NB4 (cell line): ENCODE results near the gene IFT20.

Source experiments
- DNase-seq: peaks from one replicate; pipeline ENCODE4 v3.0.0; 2010; ENCODE audit warnings: low read depth
- H3K4me3 ChIP-seq: one replicate; pipeline ENCODE4 v1.5.1; 2011; ENCODE audit warnings: mild to moderate bottlenecking, low read depth, low read length, moderate library complexity
- MYC ChIP-seq: IDR thresholded peaks from 2 replicates; pipeline ENCODE4 v1.6.1; 2011; ENCODE audit warnings: low read depth, low read length
- POLR2A ChIP-seq: IDR thresholded peaks from 2 replicates; pipeline ENCODE4 v1.6.1; 2011; ENCODE audit warnings: mild to moderate bottlenecking; ENCODE audit not compliant: insufficient read length; ENCODE audit errors: extremely low read depth
- TF ChIP-seq, protein P1 (sequence below): IDR thresholded peaks from one replicate; pipeline ENCODE4 v1.5.1; 2012; ENCODE audit warnings: low read depth, low read length
- TF ChIP-seq, protein P2 (sequence below): IDR thresholded peaks from 2 replicates; pipeline ENCODE4 v1.6.1; 2011; ENCODE audit warnings: low read depth, low read length

IFT20 gene

DNA sequence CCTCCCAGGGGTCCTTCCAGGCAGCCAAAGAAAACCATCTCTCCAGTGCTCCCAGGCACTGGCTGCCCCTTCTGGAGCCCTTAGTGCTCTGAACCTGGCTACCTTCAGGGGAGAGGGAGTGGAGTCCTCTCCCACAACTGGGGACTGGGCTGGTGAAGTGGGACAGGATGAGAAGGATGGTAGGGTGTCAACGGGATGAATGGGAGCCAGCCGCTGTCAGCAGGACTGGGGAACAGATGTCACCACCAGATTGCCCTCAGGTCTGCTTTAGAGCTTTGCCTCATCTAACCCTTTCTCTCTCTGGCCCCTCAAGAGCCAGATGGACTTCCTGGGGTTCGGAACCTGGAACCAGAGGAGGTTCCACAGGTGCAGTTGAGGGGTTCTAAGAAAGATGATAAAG is 30.2 kb upstream of the IFT20 start:
- H3K4me3 ChIP-seq, result no peak overlapping the region
- DNase-seq, result no peak
- TF ChIP-seq, protein P1, sequence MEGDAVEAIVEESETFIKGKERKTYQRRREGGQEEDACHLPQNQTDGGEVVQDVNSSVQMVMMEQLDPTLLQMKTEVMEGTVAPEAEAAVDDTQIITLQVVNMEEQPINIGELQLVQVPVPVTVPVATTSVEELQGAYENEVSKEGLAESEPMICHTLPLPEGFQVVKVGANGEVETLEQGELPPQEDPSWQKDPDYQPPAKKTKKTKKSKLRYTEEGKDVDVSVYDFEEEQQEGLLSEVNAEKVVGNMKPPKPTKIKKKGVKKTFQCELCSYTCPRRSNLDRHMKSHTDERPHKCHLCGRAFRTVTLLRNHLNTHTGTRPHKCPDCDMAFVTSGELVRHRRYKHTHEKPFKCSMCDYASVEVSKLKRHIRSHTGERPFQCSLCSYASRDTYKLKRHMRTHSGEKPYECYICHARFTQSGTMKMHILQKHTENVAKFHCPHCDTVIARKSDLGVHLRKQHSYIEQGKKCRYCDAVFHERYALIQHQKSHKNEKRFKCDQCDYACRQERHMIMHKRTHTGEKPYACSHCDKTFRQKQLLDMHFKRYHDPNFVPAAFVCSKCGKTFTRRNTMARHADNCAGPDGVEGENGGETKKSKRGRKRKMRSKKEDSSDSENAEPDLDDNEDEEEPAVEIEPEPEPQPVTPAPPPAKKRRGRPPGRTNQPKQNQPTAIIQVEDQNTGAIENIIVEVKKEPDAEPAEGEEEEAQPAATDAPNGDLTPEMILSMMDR, result no peak
- TF ChIP-seq, protein P2, sequence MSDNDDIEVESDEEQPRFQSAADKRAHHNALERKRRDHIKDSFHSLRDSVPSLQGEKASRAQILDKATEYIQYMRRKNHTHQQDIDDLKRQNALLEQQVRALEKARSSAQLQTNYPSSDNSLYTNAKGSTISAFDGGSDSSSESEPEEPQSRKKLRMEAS, result no peak
- TF ChIP-seq POLR2A (no peak), MYC (no peak)

DNA sequence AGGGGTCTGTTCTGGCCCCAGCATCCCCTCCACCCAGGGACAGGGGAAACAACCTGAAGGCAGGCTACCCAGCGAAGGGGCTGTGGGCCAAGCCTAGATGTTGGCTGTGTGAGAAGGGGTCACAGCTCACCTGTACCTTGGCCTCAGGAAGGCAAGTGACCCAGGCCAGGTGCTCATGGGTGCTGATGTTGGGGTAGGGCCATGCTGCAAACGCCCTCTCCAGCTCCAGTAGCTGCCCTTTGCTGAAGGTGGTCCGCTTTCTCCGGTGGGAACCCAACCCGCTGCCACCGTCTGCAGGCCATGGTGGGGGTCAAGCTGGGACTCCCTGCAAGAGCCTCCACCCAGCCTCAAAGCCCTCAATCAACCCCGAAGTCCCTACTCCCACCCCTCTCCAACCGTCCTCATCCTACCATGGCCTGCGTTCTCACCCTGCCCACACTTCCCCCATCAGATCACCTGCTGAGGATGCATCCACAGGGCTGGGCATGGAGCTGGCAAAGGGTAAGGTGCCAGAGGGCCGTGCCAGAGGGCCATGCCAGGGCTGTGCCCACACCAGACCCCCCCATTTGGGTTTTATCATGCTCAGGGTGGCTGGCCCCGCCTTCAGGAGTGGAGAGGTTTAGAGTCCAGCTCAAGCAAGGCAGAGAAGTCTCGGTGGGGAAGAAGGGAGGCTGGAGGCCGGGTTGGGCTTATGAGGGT is 29.5 kb upstream of the IFT20 start, which contains the start of gene SEBOX:
Gene SEBOX, minus strand, starts transcription at position 535 of the 699 bp plus-strand sequence. Its CDS starts 48 bp downstream, at position 487.
- no peak within 1 kb of the TSS for H3K4me3 ChIP-seq
- no peak for DNase-seq
- TF ChIP-seq POLR2A, result no peak
- TF ChIP-seq, protein P2, result no peak
- TF ChIP-seq, protein P1, result no peak

DNA sequence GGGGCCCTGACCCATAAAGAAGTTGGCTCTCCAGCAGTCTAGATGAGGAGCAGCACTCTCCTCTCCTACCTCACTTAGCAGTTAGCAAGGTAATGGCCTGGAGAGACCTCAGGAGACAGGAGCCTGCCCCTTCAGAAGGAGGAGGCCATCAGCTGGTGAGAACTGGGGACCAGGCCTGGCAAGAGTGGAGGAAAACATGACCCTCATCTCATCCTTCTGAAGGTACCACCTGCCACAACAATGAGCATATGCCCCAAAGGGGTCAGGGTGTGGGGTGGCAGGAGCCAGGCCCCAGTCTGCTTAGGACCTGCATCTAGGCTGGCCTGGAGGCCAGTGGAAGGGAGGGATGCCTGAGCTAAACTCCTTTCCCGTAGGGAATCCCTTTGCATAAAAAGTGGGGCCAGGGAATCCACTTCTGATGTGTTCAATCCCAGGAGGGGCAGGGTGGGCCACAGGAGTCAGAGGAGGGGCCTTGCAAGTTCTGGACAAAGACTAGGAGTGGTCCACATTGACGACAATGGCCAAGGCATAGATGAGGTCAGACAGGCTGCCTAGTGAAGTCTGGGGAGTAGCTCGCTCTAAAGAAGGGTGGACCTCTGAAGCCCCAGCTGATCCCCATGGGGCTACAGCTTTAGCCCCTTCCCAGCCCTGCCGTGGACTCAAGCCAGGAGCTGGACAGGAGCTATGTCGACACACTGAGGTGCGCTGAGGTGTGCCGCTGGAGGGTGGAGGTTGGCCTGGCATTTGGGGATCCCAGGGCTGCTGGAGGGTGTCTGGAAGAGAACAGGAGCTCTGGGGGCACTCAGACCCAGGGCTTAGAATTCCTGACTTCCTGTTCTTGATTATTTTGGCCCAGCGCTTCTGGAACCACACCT is 28.7 kb upstream of the IFT20 start:
- DNase-seq, result no peak
- TF ChIP-seq, protein P2, result no peak
- no peak for TF ChIP-seq MYC
- H3K4me3 ChIP-seq, result no peak overlapping the region

DNA sequence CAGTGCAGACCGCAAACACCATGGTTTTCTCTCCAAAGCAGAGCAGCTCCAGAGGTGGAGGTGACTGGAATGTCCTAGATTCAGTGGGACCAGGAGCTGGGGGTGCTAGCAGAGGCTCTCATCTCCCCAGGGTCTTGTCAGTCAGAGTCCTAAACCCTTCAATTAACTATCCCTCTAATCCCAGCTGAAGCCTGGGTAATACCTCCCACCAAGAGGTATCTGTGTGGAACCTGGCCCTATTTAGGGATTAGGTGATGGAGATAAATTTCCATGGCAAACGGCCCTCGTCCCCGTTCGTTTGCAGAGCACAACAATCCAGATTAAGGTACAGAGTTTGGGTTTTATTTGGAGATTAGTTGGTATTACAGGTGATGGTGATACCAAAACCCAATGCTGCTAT is 27.9 kb upstream of the IFT20 start:
- DNase-seq, result no peak
- no peak overlapping the region for H3K4me3 ChIP-seq
- TF ChIP-seq, protein P1, result no peak
- TF ChIP-seq MYC (no peak), POLR2A (no peak)
- TF ChIP-seq, protein P2, result no peak

DNA sequence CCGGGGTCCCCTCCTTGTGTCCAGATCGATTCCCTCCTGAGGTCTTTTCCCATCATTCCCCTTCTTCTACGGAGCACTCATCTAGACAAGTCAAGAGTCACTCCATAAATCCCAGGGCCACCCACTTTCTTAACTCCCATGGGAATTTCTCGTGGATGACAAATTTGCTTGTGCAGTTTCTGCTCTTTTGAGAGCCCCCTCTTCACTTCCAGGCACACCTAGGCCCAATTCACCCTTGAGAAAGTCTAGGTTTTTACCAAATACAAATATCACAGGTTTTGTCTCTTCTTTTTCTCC is 22.6 kb upstream of the IFT20 start:
- no peak for DNase-seq
- H3K4me3 ChIP-seq, result peak overlapping the region; percentile 99
- TF ChIP-seq, protein P2, result no peak
- TF ChIP-seq, protein P1, result no peak
- TF ChIP-seq POLR2A, result no peak
- no peak for TF ChIP-seq MYC
